Peyer's patch (tissue), 4 donors: ENCODE measurements around the gene MAML1. TPM values are rescaled to one million over a fixed set of nuclear protein-coding genes. Genes with fewer than 3 reads are reported as not detected.

Source experiments
- DNase-seq, 3 donors: peaks; one replicate each; pipeline ENCODE4 v3.0.0-alpha.2; 2017 to 2019
- H3K27ac ChIP-seq, 4 donors: fragments of 200-600 bp; sonication (generic); one replicate each; pipeline ENCODE4 v1.5.1; 2016 to 2019
- H3K27me3 ChIP-seq, 2 donors: fragments of 200-600 bp; sonication (generic); one replicate each; pipeline ENCODE4 v1.5.1; 2019
- H3K36me3 ChIP-seq, 3 donors: fragments of 200-600 bp; sonication (generic); one replicate each; pipeline ENCODE4 v1.5.1; 2016 to 2019
- H3K4me1 ChIP-seq, 4 donors: fragments of 200-600 bp; sonication (generic); one replicate each; pipeline ENCODE4 v1.5.1; 2016 to 2019
- H3K4me3 ChIP-seq, 4 donors: fragments of 200-600 bp; sonication (generic); 1 replicate in 3 of 4; 2 replicates in 1 of 4; pipeline ENCODE4 v1.5.1; 2016 to 2019; ENCODE audit warnings: mild to moderate bottlenecking in 1 of 4
- H3K9me3 ChIP-seq, 4 donors: fragments of 200-600 bp; sonication (generic); one replicate each; pipeline ENCODE4 v1.5.1; 2016 to 2019; ENCODE audit warnings: mild to moderate bottlenecking in 1 of 4
- CTCF ChIP-seq, 6 experiments: fragments of 450-650 bp in 4 of 6; fragments of 200-600 bp in 2 of 6; sonication (generic) in 1 of 6; IDR thresholded peaks; one replicate each; pipeline ENCODE4 v1.5.1; 2017 to 2019; ENCODE audit warnings: antibody characterized with exemption in 6 of 6, mild to moderate bottlenecking in 3 of 6, moderate library complexity in 1 of 6
- POLR2A ChIP-seq, 2 donors: fragments of 450-650 bp; IDR thresholded peaks; one replicate each; pipeline ENCODE4 v1.5.1; 2017; ENCODE audit warnings: antibody characterized with exemption in 2 of 2, mild to moderate bottlenecking in 2 of 2, moderate library complexity in 2 of 2
- total RNA-seq, 4 donors: library from RNA; depleted of rRNA; stranded (reverse); fragments of >200 nt; gene quantifications; one replicate each; pipeline ENCODE4 v1.1.0, GENCODE V29; 2016

Gene MAML1
- total RNA-seq, 4 donors from 2014 or later, result 29.6 to 43.1 (median 37.3) TPM

- H3K9me3 ChIP-seq, result no peaks in the 10 kb centered on the region
- TF ChIP-seq CTCF (IDR thresholded peaks at IDR 0.05), result no peak
- no peak for TF ChIP-seq POLR2A (IDR thresholded peaks at IDR 0.05)
- peaks cover 0 to 58% (median 0%) of the 10 kb centered on the region in 3 donors for H3K36me3 ChIP-seq
- H3K4me3 ChIP-seq, result no peak overlapping the region
- peaks cover 13 to 50% (median 32%) of the 10 kb centered on the region in 4 donors for H3K4me1 ChIP-seq
- no peaks in the 10 kb centered on the region for H3K27me3 ChIP-seq
- H3K27ac ChIP-seq, result no peak overlapping the region
- DNase-seq, result no peak
These were observed 67.0 kb downstream of the MAML1 start for GRCh38 chr5:179799644-179799973.

- Histone ChIP-seq H3K27ac (no peak overlapping the region), H3K4me1 (peaks cover 13 to 50% (median 31%) of the 10 kb centered on the region in 4 donors), H3K9me3 (no peaks in the 10 kb centered on the region), H3K27me3 (no peaks in the 10 kb centered on the region), H3K36me3 (peaks cover 0 to 58% (median 0%) of the 10 kb centered on the region in 3 donors), H3K4me3 (no peak overlapping the region)
- no peak for TF ChIP-seq CTCF (IDR thresholded peaks at IDR 0.05)
- TF ChIP-seq POLR2A (IDR thresholded peaks at IDR 0.05), result no peak
- DNase-seq, result no peak
These were observed 67.6 kb downstream of the MAML1 start for GRCh38 chr5:179800071-179800695.

- H3K9me3 ChIP-seq, result no peaks in the 10 kb centered on the region
- H3K4me3 ChIP-seq, result no peak overlapping the region
- H3K27ac ChIP-seq, result peak overlapping the region in 1 of 4 donors; percentile 15
- H3K36me3 ChIP-seq, result peaks cover 0 to 58% (median 0%) of the 10 kb centered on the region in 3 donors
- no peaks in the 10 kb centered on the region for H3K27me3 ChIP-seq
- peaks cover 13 to 51% (median 30%) of the 10 kb centered on the region in 4 donors for H3K4me1 ChIP-seq
- no peak for DNase-seq
- no peak for TF ChIP-seq CTCF (IDR thresholded peaks at IDR 0.05)
- TF ChIP-seq POLR2A (IDR thresholded peaks at IDR 0.05), result no peak
These were observed 68.1 kb downstream of the MAML1 start for GRCh38 chr5:179800696-179801201.

GRCh38 chr5:179801304-179802206, 68.9 kb downstream of the MAML1 start:
- Histone ChIP-seq H3K27ac (peak overlapping the region in 2 of 4 donors; percentile 95 to 100), H3K36me3 (peaks cover 0 to 58% (median 0%) of the 10 kb centered on the region in 3 donors), H3K9me3 (no peaks in the 10 kb centered on the region)

More at GRCh38 chr5:179801304-179802206, 68.9 kb downstream of the MAML1 start:
- H3K27me3 ChIP-seq, result no peaks in the 10 kb centered on the region
- peak; percentile 75 to 92 (median 86) for DNase-seq
- H3K4me1 ChIP-seq, result peaks cover 13 to 48% (median 28%) of the 10 kb centered on the region in 4 donors
- TF ChIP-seq CTCF (IDR thresholded peaks at IDR 0.05) (peak; percentile 20 to 81 (median 70)), POLR2A (IDR thresholded peaks at IDR 0.05) (no peak)
- H3K4me3 ChIP-seq, result no peak overlapping the region
